Superior temporal gyrus (tissue), 1 donor: ENCODE measurements around the gene ACTL7B.
"Not testable (repeated sequence)": the region's sequence is repeated elsewhere in the genome, so short reads cannot be mapped to it uniquely, and the experiment has no call there.

ENCODE experiments used
- DNase-seq: peaks from one replicate; pipeline ENCODE4 v3.0.0-alpha.2; 2016; ENCODE audit errors: extremely low spot score

ACTL7B gene

DNA sequence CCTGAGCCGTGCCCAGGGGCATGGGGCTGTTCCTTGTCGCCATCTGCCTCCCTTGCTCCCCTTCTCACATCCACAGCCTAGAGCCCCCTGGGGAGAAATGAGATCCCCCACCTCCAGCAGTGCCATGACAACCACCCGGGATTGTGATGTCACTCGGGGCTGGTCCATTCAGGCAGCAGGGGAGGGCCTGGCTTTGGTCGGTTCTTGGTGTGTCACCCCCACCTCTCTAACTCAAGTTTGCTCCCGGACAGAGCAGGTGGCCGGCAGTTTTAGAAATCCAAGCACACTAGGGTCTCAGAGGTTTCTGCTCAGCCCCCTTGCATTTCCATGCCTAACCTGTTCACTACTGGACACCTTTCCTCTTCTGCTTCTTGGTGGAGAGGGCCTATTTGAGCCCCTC is at the start of gene ACTL7B:
TSS of gene ACTL7B (minus strand) at position 99 of the 400 bp plus-strand sequence. CDS start at position 43, 56 bp downstream.
- no peak for DNase-seq

DNA sequence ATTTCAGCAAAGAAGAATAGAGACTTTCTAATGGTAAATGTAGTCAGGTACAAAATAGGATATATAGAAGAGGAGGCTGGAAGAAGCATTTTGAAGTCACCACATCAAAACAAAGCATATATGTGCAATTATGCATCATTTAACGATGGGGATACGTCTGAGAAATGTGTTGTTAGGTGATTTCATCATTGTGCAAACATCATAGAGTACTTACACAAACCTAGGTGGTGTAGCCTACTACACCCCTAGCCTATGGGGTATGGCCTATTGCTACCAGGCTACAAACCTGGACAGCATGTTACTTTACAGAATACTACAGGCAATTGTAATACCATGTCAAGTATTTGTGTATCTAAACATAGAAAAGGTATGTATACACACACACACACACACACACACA is 49.7 kb upstream of the ACTL7B start:
- DNase-seq: no peak

GRCh38 chr9:108904161-108904560 is 48.4 kb upstream of the ACTL7B start:
- no peak for DNase-seq

DNA sequence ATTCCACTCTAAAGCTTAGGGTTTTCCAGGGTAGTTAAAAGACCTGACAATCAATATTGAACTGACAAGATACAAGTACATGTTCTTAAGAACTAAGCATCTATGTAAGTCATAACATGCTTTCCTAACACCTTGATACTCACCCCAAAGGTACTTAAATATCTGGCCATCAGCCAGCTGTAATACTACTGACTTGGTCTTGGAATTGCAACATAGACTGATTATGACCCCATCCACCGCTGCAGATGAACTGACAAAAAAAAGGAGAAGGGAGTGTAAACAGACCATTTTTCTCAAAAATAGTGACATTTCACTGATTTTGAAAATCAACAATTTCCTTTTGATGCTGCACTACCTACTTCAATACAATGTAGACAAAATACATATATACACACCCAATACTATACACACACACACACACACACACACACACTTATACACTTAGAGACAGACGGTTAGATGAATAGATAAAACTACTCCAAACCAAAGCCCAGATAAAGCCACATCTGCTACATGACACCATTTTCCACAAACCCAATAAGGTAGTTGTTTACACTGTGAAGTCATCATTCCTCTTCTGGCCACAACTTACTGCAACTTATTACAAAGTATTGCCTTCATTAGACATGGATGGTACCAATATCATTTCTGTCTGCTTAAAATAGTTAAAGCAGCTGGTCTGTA is 47.8 kb upstream of the ACTL7B start:
- DNase-seq: no peak

- DNase-seq: no peak
These were observed 44.4 kb upstream of the ACTL7B start for GRCh38 chr9:108900176-108900575.

- not testable (repeated sequence) for DNase-seq
These were observed 43.4 kb upstream of the ACTL7B start for GRCh38 chr9:108899023-108899695.

DNA sequence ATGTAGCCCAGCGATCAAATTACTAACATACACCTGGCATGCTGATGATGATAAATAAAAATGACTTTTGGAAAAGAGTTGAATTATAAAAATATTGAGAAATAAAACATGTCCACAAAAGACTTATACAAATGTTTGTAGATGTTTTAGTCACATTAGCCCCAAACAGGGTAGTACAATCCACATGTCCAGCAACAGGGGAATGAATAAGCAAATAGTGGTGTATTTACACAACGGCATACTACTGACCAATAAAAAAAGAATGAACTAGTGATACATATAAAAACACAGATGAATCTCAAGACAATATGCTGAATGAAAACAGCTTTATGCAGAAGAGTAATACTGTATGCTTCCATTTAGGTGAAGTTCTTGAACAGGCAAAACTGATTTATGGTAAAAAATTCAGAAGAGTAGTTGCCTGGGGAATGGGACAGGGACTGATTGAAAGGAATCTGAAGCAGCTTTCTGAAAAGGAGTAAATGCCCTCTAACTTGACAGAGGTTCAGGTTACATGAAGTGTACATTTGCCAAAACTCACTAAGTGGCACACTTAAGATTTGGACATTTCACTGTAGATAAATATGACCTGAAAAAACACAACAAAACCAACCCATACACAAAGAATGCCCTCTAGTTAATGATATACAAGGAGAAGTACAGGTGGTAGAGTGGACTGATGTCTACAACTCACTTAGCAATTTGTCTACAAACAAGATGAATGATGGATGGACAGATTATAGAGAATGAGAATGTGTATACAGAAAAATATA is 41.7 kb upstream of the ACTL7B start:
- DNase-seq: no peak

GRCh38 chr9:108894225-108894997 is 38.6 kb upstream of the ACTL7B start:
- DNase-seq: no peak

GRCh38 chr9:108889649-108890067 is 33.9 kb upstream of the ACTL7B start:
- peak; percentile 51 for DNase-seq

- not testable (repeated sequence) for DNase-seq
These were observed 30.9 kb upstream of the ACTL7B start for GRCh38 chr9:108886594-108887271.

DNA sequence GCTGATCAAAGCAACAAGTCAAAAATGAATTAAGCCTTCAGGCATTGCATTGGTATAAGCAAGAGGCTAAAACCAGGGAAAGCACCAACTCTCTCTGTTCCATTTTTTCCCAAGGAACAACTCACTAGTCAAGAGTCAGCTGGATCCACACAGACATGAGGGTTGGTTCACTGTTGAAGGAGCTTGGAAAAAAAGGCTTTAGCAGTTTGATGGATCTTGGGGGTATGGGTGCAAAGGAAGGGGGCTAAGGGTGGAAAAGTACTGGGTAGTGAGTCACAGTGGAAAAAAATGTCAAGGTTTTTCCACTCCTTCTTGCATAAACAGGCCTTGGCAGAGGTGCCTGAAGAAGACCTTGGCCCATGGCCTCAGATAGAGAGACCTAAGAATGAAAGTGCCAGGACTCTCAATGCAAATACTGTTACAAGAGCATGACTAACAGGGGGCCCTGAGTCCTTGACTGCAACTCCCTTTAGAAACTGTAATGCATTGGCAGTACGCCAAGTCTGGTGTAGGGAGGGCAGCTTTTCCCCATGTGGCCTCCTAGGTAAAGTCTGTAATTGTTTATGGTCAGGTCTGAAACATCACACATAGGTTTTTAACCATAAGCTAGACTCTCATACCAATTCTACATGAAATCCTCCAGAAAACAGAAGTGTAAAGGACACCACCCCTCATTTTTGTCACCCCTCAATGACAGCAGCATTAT is 30.0 kb upstream of the ACTL7B start:
- DNase-seq: no peak

DNA sequence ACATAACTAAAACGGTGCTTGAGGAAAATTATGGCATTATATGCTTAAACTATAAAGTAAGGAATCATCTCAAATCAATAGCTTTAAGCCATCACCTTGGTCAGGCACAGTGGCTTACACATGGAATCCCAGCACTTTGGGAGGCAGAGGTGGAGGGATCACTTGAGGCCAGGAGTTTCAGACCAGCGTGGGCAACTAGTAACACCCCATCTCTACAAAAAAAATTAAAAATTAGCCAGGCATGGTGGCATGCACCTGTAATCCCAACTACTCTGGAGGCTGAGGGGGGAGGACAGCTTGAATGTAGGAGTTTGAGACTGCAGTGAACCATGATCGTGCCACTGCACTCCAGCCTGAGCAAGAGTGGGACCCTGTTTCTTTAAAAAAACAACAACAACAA is 28.9 kb upstream of the ACTL7B start:
- no peak for DNase-seq

DNA sequence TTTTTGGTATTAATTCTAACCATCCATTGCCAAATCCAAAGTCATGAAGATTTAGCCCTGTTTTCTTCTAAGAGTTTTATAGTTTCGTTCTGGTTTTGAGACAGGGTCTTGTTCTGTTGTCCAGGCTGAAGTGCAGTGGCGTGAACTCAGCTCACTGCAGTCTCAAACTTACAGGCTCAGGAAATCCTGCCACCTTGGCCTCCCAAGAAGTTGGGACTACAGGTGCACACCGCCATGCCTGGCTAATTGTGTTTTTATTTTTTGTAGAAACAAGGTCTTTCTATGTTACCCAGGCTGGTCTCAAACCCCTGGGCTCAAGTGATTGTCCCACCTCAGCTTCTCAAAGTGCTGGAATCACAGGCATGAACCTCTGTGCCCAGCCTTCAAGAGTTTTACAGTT is 27.3 kb upstream of the ACTL7B start:
- no peak for DNase-seq

DNA sequence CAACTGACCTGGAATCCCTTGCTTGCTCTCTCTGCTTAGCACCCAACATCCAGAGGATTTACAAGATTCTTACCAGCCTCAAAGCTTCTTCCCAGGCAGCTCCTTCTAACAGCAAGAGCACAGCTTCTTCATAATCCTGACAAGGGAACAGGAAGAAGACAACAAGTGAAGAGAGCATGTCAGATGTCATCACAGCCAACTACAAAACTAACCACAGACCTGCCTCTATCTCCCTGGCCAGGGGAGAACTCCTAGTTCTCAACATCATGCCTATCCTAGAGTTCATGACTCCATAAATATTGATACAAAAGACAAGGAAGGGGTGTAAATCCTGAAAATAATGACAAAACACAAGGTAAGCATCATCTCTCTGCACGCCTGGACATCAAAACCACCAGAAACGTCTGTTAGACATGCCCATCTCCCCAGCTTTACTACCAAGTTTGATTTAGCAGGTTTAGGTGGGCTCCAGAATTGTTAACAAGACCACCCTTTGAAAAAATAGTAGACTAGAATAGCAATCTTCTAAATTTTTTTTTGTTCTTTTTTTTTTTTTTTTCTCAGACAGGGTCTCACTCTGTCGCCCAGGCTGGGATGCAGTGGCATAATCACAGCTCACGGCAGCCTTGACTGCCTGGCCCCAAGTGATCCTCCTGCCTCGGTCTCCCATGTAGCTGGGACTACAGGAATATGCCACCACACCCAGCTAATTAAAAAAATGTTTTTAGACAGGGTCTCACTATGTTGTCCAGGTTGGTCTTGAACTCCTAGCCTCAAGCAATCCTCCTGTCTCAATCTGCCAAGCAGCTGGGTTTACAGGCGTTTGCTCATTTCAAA is 26.5 kb upstream of the ACTL7B start:
- no peak for DNase-seq

- DNase-seq: no peak
These were observed 25.0 kb upstream of the ACTL7B start for GRCh38 chr9:108880738-108881316.

GRCh38 chr9:108877524-108877923 is 21.7 kb upstream of the ACTL7B start:
- DNase-seq: no peak

DNA sequence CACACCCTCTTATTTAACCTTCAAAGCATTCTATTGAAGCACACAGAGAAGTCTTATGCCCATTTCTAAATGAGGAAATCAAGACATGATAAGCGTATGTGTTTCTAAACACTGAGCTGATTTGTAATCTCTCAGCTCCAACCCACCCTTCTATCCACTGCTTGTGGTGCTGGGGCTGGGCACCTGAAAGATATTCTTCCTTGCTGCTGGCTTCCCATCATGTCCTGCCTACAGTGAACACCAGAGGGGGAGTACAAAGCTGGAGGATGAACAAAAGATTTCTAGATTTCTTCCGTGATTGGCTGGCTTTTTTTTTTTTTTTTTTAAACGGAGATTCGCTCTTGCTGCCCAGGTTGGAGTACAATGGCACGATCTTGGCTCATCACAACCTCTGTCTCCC is 20.6 kb upstream of the ACTL7B start:
- no peak for DNase-seq

- no peak for DNase-seq
These were observed 18.4 kb upstream of the ACTL7B start for GRCh38 chr9:108874058-108874788.
